ENCODE data around the gene ADARB1.

- no peak for TF ChIP-seq POLR2AphosphoS5 (IDR thresholded peaks at IDR 0.05; ENCODE audit: low read depth, low read length)
- no peak for TF ChIP-seq USF1 (IDR thresholded peaks at IDR 0.05; ENCODE audit: borderline replicate concordance, low read depth)
- TF ChIP-seq GATA2 (CRISPR knock-in tag; IDR thresholded peaks at IDR 0.05): no peak
- no peak for TF ChIP-seq FOXM1 (IDR thresholded peaks at IDR 0.05; ENCODE audit: low read depth)
- TF ChIP-seq CTCF (IDR thresholded peaks at IDR 0.05): no peak
- TF ChIP-seq FOXJ3 (CRISPR knock-in tag; IDR thresholded peaks at IDR 0.05): no peak
- TF ChIP-seq TAF1 (IDR thresholded peaks at IDR 0.05; ENCODE audit: borderline replicate concordance, low read depth, low read length): no peak
- TF ChIP-seq CHD2 (IDR thresholded peaks at IDR 0.05; ENCODE audit: low read length, partially characterized antibody): no peak
- TF ChIP-seq MXI1 (IDR thresholded peaks at IDR 0.05; ENCODE audit: low read depth, low read length): no peak
- no peak for TF ChIP-seq EZH2phosphoT487 (IDR thresholded peaks at IDR 0.05; ENCODE audit: borderline replicate concordance, low read depth)
- TF ChIP-seq SIN3A (IDR thresholded peaks at IDR 0.05; ENCODE audit: borderline replicate concordance, low read depth, low read length): no peak
- TF ChIP-seq USF2 (IDR thresholded peaks at IDR 0.05; ENCODE audit: borderline replicate concordance, low read depth, low read length): no peak
- TF ChIP-seq EP300 (IDR thresholded peaks at IDR 0.05; ENCODE audit: borderline replicate concordance in 1 of 2, low read depth in 1 of 2, low read length in 1 of 2): no peak
- no peak for TF ChIP-seq IRF3 (IDR thresholded peaks at IDR 0.05; ENCODE audit: low read depth, low read length)
Observed at GRCh38 chr21:45235488-45235887, 161.1 kb downstream of the ADARB1 start.
